ENCODE data around the gene RPL19.

- no peak for TF ChIP-seq POLR2AphosphoS5 (IDR thresholded peaks at IDR 0.05; ENCODE audit: low read depth, low read length)
- no peak for TF ChIP-seq POLR2A (IDR thresholded peaks at IDR 0.05; ENCODE audit: low read depth, low read length)
Measured at GRCh38 chr17:39196241-39196807, 3.8 kb upstream of the RPL19 start.

All from GM12891 (cell line).